ENCODE results near the gene UST. TPM values are rescaled to one million over a fixed set of nuclear protein-coding genes. Genes with fewer than 3 reads are reported as not detected.
A peak's percentile ranks its signal among the peaks of the same experiment; 100 is the strongest.

The UST gene
- polyA plus RNA-seq, 1 donor (not counting 4 experiments of a cell fraction or from before 2014, with no cell fraction given) = 6.1 TPM

- TF ChIP-seq EZH2 (IDR thresholded peaks at IDR 0.05; ENCODE audit: low read length) = no peak
- TF ChIP-seq CTCF (optimal IDR thresholded peaks at IDR 0.05 in 1 of 3, IDR thresholded peaks at IDR 0.05 in 1 of 3, conservative IDR thresholded peaks at IDR 0.05 in 1 of 3; ENCODE audit: extremely low read depth in 1 of 3, insufficient read depth in 2 of 3, low read length in 3 of 3) = no peak
- Histone ChIP-seq H3K36me3 (ENCODE audit: control insufficient read depth in 2 of 2, extremely low read depth in 1 of 2, insufficient read depth in 2 of 2, low read length in 2 of 2) (no peaks in the 10 kb centered on the region), H3K9me3 (ENCODE audit: control insufficient read depth, low read depth, low read length) (no peaks in the 10 kb centered on the region), H3K9me1 (ENCODE audit: control insufficient read depth, extremely low read depth, insufficient read depth, low read length) (no peaks in the 10 kb centered on the region), H3K4me1 (ENCODE audit: control insufficient read depth, extremely low read depth, insufficient read depth, low read length) (peaks cover 13% of the 10 kb centered on the region), H3K27me3 (ENCODE audit: control insufficient read depth, extremely low read depth, insufficient read depth, low read length) (no peaks in the 10 kb centered on the region), H3K4me3 (ENCODE audit: control insufficient read depth in 2 of 3, extremely low read depth in 1 of 3, insufficient read depth in 2 of 3, low read depth in 1 of 3, low read length in 3 of 3) (no peak overlapping the region), H3K79me2 (ENCODE audit: control insufficient read depth, insufficient read depth, low read length) (no peaks in the 10 kb centered on the region), H4K20me1 (ENCODE audit: control insufficient read depth, extremely low read depth, insufficient read depth, low read length) (no peaks in the 10 kb centered on the region), H3K4me2 (ENCODE audit: control insufficient read depth, extremely low read depth, insufficient read depth, low read depth, low read length) (no peak overlapping the region), H3K9ac (ENCODE audit: control insufficient read depth, extremely low read depth, insufficient read depth, low read length) (no peak overlapping the region), H3K27ac (ENCODE audit: control insufficient read depth, insufficient read depth, low read length) (no peak overlapping the region), H2AFZ (ENCODE audit: control insufficient read depth, low read length) (no peak overlapping the region)
- FAIRE-seq (no peak), DNase-seq (ENCODE audit: low read depth, low spot score) (no peak)
- dilution Hi-C loops (cut with MboI; ENCODE audit: extremely low pct_ligation_motif_present, low sequenced_read_pairs) = loop anchor here (25.0 kb wide), 1 partner anchor 331 kb away; the partner anchor contains the start of gene SUMO4
Observed at GRCh38 chr6:149081281-149081680, 334.5 kb downstream of the UST start.

DNA sequence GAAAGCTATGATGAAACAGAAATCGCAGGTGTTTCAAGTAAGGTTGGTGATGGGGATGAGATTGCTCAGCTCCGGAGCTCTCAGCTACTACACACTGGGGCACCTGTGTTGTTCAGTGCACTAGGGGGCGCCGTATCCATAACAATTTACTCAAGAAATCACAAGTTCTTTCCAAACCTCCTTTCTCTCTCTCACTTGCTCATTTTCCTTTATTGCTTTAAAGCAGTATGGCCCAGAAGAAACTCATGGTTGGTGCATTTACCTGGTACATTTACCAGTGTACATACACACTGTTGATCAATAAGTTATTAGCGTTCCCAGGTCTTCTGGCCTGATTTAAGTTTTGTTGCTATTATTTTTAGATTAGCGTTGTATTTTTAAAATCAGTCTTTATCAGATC, 335.5 kb downstream of the UST start:
- no peak overlapping the region for H3K27ac ChIP-seq (ENCODE audit: control insufficient read depth, insufficient read depth, low read length)
- H3K9me3 ChIP-seq (ENCODE audit: control insufficient read depth, low read depth, low read length) = no peaks in the 10 kb centered on the region
- no peak for TF ChIP-seq EZH2 (IDR thresholded peaks at IDR 0.05; ENCODE audit: low read length)
- TF ChIP-seq CTCF (optimal IDR thresholded peaks at IDR 0.05 in 1 of 3, IDR thresholded peaks at IDR 0.05 in 1 of 3, conservative IDR thresholded peaks at IDR 0.05 in 1 of 3; ENCODE audit: extremely low read depth in 1 of 3, insufficient read depth in 2 of 3, low read length in 3 of 3) = peak; percentile 75 to 79 (median 78)
- dilution Hi-C loops (cut with MboI; ENCODE audit: extremely low pct_ligation_motif_present, low sequenced_read_pairs) = loop anchor here (25.0 kb wide), 1 partner anchor 330 kb away; the partner anchor contains the start of gene SUMO4
- FAIRE-seq (peak; percentile 56), DNase-seq (ENCODE audit: low read depth, low spot score) (peak; percentile 19)
- H3K9ac ChIP-seq (ENCODE audit: control insufficient read depth, extremely low read depth, insufficient read depth, low read length) = no peak overlapping the region
- H3K9me1 ChIP-seq (ENCODE audit: control insufficient read depth, extremely low read depth, insufficient read depth, low read length) = no peaks in the 10 kb centered on the region
- no peaks in the 10 kb centered on the region for H3K36me3 ChIP-seq (ENCODE audit: control insufficient read depth in 2 of 2, extremely low read depth in 1 of 2, insufficient read depth in 2 of 2, low read length in 2 of 2)
- H4K20me1 ChIP-seq (ENCODE audit: control insufficient read depth, extremely low read depth, insufficient read depth, low read length) = no peaks in the 10 kb centered on the region
- H3K4me2 ChIP-seq (ENCODE audit: control insufficient read depth, extremely low read depth, insufficient read depth, low read depth, low read length) = no peak overlapping the region
- H2AFZ ChIP-seq (ENCODE audit: control insufficient read depth, low read length) = no peak overlapping the region
- no peaks in the 10 kb centered on the region for H3K27me3 ChIP-seq (ENCODE audit: control insufficient read depth, extremely low read depth, insufficient read depth, low read length)
- H3K4me3 ChIP-seq (ENCODE audit: control insufficient read depth in 2 of 3, extremely low read depth in 1 of 3, insufficient read depth in 2 of 3, low read depth in 1 of 3, low read length in 3 of 3) = no peak overlapping the region
- H3K4me1 ChIP-seq (ENCODE audit: control insufficient read depth, extremely low read depth, insufficient read depth, low read length) = peaks cover 13% of the 10 kb centered on the region
- H3K79me2 ChIP-seq (ENCODE audit: control insufficient read depth, insufficient read depth, low read length) = no peaks in the 10 kb centered on the region
